SKM-1 (cell line): Measurements from ENCODE around the gene CIRBP.

Experiments used
- DNase-seq: peaks from one replicate; lab custom pipeline; 2025; ENCODE audit not compliant: unreplicated experiment; lab: John Stamatoyannopoulos, UW

Gene CIRBP

DNA sequence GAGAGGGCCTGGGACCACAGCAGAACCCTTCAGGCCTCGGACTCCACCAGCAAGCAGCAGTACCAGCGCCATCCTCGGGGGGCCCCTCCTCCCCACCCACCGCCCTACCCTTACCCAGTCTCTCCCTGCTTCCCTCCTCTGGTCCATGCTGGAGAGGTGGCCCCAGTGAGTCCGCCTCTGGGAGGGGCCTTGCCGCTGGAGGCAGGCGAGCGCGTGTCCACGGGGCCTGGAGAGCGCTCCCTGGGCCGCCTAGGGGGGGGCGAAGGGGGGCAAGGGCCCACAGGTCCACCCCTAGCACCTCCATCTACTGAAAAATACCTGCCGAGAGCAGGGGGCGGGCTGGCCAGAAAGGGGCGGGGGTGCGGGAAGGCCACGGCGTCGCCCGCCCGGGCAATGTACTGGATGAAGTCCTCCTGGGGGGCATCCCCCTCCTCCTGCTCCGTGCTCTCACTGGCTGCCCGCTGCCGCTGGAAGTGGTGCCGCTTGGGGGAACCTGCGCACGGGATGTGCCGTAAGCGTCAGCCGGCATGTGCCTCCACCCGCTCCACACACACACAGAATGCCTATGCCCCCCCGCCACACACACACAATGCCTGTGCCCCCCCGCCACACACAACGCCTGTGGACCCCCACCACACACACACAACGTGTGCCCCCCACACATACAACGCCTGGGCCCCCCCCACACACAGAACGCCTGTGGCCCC lies 38.2 kb upstream of the CIRBP start:
- DNase-seq = no peak

DNA sequence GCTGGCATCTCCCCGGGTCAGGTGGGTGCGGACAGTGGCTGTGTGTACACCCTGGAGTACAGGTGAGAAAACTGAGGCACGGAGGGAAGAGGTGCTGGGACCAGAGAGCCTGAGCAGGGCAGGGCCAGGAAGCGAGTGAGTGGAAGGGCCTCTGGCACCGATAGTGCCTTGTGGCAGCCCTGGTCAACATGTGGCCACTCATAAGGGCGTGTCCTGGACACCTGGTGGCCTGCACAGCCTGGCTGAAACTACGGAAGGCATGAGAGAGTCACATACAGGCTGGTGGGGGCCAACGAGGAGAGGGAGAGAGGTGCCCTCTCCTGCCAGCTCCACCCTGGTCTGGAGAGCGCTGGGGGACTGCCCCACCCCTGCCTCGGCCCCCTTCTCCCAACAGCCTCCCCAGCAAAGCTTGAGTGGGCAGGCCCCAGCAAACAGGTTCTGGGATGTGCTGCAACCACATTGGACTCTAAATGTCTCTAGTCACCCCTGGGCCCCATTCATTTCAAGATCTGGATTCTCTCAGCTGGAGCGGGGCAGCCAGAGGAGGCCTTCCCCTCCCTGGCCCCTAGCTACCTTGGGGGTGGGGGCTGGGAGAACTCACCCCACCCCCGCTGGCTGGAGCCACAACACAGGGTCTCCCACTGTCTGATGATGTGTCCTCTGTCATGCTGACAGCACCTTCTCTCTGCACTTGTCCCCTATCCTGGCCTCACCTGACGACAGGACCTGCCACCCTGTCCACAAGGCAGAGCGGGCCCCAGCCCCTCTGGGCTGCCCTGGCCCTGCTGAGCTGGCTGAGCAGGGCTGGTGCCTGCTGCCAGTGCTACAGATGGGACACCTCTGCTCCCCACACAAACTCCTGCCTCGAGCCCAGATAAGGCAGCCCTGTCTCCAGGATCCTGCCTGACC lies 37.1 kb upstream of the CIRBP start:
- no peak for DNase-seq

- no peak for DNase-seq
Observed at GRCh38 chr19:1232652-1233072, 36.5 kb upstream of the CIRBP start.

DNA sequence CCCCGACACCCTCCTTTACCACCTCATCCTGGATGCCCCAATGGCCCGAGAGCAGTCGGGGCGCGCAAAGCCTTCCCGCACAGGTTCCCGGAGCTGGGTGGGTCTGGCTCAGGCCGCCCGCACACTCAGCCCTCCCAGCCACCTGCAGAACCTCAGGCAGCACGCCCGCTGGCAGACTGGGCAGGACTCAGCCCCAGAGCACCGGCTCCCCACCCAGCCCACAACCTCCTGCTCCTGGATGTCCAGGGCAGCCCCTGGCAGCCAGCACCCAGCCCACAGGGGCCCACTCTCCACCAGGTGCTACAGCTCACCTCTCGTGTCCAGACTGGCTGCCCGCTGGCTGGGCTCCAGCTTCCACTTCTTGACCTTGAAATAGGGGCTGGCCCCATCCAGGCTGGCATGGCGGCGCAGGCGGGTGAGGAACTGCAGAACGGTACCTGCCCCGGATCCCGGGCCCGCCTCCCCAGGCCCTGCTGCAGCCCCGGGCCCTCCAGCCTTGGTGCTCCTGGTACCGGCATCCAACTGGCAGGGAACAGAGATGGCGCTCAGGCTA lies 35.9 kb upstream of the CIRBP start:
- no peak for DNase-seq

DNA sequence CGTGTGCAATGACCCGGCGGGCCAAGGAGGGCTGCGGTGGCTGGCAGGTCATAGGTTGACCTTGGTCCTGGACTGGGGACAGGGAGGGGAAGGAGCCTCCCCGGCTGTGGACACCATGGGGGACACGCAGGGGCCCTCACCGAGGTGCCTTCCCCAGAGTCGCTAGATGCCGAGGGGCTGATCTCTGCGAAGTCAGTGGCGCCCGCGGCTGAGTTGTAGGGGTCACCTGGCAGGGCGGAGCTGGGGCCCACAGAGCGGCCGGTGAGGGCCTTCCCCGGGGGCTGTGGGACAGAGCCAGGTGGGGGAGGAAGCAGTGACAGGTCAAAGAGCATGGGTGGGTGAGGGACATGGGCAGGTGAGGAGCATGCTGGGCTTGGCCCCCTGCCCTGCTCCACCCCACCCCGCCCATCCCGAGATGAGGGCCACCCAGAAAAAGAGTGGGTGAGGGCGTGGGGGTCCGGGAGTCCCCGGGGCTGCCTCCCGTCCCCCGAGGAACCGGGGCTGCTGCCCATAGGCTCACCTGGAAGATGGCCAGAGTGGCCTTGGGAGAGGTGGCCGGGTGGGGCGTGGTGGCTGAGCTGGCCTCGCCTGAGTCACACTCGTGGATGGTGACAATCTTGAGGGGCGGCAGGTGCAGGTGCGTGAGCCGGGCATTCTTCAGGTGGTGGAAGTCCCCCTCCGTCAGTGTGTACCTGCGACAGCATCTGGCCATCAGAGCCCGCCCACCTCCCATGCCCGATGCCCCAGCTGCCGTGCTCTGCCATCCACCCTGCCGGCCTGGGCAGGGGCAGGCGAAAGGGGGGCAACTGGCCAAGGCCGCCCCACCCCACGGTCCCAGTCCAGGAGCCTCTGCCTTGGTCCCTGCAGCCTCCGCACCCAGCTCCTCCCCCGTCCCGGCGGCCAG lies 34.8 kb upstream of the CIRBP start:
- DNase-seq = no peak

DNA sequence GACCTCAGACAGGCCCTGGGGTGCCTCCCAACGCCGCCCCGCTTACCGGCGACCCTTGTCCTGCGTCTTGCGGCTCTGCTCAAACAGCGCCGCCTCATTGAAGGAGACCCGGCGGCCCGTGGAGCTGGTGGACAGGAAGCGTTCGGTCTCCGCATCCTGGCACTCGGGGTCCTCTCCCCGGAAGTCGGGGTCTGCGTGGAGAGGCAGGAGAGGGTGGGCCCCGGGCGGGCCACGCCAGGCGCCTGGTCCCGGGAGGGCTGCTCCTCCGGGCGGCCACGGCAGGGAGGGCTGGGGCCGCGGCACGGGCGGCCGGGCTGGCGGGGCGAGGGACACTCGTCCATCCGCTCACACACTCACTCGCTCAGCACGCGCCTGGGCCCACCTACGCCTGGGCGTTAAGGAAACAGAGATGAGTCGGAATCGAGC lies 34.2 kb upstream of the CIRBP start:
- DNase-seq = no peak

GRCh38 chr19:1235625-1236538 lies 33.2 kb upstream of the CIRBP start:
- DNase-seq = no peak

DNA sequence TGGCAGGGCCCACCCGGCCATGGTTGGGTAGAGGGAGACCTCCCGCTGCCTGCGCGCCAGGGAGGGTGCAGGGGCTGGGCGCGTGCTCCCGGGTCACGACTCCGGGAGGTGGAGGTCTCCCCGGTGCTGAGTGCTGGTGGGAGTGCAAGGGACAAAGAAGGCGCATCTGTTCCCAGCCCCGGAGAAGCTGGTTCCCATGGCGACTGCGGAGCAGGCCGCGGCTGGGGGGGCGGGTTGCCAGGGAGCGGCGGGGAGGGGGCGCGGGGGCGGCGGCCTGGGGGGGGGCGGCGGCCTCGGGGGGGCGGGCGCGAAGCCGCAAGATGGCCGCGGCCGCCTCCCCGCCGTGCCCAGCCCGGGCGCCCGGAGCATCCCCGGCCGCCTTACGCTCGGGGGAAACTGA lies 32.6 kb upstream of the CIRBP start:
- DNase-seq = no peak

DNA sequence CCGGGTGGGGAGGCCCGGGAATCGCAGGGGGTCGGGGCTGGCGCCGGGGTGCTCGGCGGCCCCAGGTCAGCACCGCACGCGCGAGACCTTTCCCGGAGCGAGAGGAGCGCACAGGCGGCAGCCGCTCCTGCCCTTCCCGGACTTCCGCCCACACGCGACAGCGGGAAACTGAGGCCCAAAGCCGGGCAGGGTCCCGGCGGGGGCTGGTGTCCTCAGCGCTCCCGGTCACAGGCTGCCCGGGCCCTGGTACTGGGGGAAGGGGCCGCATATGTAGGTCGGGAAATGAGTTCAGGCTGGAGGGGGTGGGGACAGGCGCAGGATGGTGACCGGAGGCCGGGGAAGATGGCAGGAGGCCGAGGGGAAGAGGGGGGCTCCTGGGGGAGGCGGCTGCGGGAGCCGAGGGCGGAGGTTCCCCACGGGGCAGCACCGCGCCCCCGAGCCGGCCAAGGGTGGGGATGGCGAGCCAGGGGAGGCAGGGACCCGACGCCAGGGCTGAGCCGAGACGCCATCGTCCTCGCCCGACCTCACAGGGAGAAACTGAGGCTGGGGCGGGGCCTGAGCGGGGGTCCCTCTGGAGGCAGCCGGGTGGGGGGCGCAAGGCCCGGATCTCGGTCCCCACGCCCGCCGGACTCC lies 32.0 kb upstream of the CIRBP start:
- no peak for DNase-seq

GRCh38 chr19:1237754-1238368 lies 31.3 kb upstream of the CIRBP start, which contains the start of gene CBARP:
TSS of gene CBARP (minus strand) at chr19:1238005. CDS start at chr19:1236100, 1,905 bp downstream.
- DNase-seq = no peak

- no peak for DNase-seq
Observed at GRCh38 chr19:1238369-1239303, 30.5 kb upstream of the CIRBP start.

GRCh38 chr19:1239420-1239795 lies 29.7 kb upstream of the CIRBP start:
- no peak for DNase-seq

DNA sequence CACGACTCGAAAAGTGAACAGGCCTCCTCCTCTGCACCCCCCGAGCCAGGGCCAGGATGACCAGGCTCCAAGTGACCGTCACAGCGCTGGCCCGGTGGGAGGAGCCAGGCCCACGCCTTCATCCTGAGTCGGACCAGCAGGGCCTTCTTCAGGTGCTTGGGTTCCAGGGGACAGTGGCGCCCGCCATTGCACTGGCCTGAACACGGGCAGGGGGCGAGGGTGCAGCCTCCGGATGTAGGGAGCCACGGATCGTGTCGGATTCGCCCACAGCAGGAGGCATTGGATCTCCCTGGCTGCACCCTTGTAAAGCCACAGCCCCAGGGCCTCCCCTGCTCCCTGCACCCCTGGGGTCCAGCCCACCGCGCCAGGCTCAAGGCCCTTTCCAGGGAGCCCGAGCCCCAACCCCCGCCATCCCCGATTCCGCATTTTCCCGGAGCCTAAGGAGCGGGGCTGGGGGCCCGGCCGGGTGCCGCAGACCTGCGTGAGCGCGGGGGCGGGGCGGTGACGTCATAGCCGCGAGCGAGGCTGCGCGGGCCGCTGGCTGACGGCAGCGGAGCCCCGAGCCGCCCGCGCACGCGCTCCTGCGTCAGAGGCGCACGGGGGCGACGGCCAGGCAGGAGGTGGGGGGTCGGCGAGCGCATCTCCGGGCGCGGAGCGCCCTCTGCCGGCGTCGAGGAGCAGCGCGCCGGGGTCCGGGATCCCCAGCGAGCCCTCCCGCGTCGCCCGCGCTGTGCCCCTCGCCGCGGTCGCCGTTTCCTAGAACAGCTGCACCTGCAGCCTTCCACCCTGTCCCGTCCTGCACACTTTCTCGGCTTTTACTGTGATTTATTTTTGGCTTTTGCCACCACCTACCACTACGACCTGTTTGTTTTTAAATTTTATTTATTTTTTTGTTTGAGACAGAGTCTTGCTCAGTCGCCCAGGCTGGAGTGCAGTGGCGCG lies 29.1 kb upstream of the CIRBP start:
- DNase-seq = peak; percentile 49

DNA sequence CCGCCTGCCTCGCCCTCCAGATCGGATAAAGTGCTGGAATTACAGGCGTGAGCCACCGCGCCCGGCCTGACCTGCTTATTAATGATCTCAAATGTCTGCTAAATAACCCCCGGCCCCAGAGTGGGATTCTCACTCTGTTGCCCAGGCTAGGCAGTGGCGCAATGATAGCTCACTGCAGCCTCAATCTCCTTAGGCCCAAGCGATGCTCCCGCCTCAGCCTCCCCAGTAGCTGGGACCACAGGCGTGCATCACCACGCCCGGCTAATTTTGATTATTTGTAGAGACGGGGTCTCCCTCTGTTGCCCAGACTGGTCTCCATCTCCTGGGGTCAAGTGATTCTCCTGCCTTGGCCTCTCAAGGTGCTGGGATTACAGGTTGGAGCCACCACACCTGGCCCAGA lies 28.2 kb upstream of the CIRBP start:
- no peak for DNase-seq

DNA sequence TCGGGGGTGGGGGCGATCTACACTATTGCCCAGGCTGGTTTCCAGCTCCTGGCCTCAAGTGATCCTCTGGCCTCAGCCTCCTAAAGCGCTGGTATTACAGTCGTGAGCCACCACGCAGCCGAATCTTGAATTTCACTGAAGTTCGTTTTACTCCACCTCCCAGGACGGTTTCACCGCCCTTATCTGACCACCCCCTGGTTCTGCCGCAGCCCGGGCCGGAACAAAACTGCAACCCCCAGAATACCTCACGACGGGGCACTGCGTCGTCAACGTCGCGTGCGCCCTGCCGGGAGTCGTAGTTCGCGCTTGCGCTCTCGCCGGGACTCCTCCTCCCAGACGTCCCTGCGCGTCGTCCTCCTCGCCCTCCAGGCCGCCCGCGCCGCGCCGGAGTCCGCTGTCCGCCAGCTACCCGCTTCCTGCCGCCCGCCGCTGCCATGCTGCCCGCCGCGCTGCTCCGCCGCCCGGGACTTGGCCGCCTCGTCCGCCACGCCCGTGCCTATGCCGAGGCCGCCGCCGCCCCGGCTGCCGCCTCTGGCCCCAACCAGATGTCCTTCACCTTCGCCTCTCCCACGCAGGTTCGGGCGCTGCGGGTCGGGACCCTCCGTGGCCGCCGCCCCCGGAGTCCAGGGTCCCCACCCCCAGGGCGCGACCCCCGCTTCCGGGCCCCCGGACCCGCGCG lies 27.6 kb upstream of the CIRBP start, which contains the start of gene ATP5F1D:
Gene ATP5F1D (plus strand): TSS at position 335 of the 679 bp plus-strand sequence. CDS start 100 bp downstream, at position 435.
- DNase-seq = peak; percentile 79
